HEK293 (cell line): ENCODE results near the gene PTBP1.

Source experiments
- GLIS1 ChIP-seq: fragments of 450-650 bp; formaldehyde crosslinking; IDR thresholded peaks from 2 replicates; pipeline ENCODE4 v1.5.1; 2016; ENCODE audit warnings: missing biosample characterization, missing genetic modification characterization
- HOXC10 ChIP-seq: sonication (generic); formaldehyde crosslinking; IDR thresholded peaks from 2 replicates; pipeline ENCODE4 v1.8.1; 2023; ENCODE audit warnings: mild to moderate bottlenecking, missing genetic modification reagents
- IKZF3 ChIP-seq: fragments of 450-650 bp; IDR thresholded peaks from 2 replicates; pipeline ENCODE4 v1.5.0; 2018; ENCODE audit warnings: missing biosample characterization, mild to moderate bottlenecking, missing genetic modification characterization, moderate library complexity
- KLF10 ChIP-seq: fragments of 450-650 bp; IDR thresholded peaks from 2 replicates; pipeline ENCODE4 v1.5.1; 2018; ENCODE audit warnings: missing biosample characterization, mild to moderate bottlenecking, missing genetic modification characterization
- PRDM1 ChIP-seq: fragments of 450-650 bp; formaldehyde crosslinking; IDR thresholded peaks from 2 replicates; pipeline ENCODE4; 2016; ENCODE audit warnings: missing biosample characterization, missing genetic modification characterization
- RBAK ChIP-seq: fragments of 450-650 bp; formaldehyde crosslinking; IDR thresholded peaks from 2 replicates; pipeline ENCODE4 v1.5.1; 2016; ENCODE audit warnings: missing biosample characterization, missing genetic modification characterization
- SETDB1 ChIP-seq: IDR thresholded peaks from one replicate; pipeline ENCODE4 v1.6.1; 2017; ENCODE audit warnings: mild to moderate bottlenecking, low read length, moderate library complexity, mixed read lengths; ENCODE audit not compliant: insufficient read length
- TCF7L2 ChIP-seq: IDR thresholded peaks from 2 replicates; pipeline ENCODE4 v1.6.1; 2011; ENCODE audit warnings: low read depth, mild to moderate bottlenecking, inconsistent platforms, low read length, moderate library complexity, borderline replicate concordance
- ZEB2 ChIP-seq: fragments of 450-650 bp; formaldehyde crosslinking; IDR thresholded peaks from 2 replicates; pipeline ENCODE4 v1.5.1; 2016; ENCODE audit warnings: missing biosample characterization, missing genetic modification characterization
- ZFP69B ChIP-seq: fragments of 450-650 bp; formaldehyde crosslinking; IDR thresholded peaks from 2 replicates; pipeline ENCODE4 v1.5.1; 2016; ENCODE audit warnings: missing biosample characterization, missing genetic modification characterization
- ZNF121 ChIP-seq: fragments of 450-650 bp; formaldehyde crosslinking; IDR thresholded peaks from 2 replicates; pipeline ENCODE4 v1.5.1; 2016; ENCODE audit warnings: missing biosample characterization, missing genetic modification characterization
- ZNF132 ChIP-seq: fragments of 450-650 bp; formaldehyde crosslinking; IDR thresholded peaks from 2 replicates; pipeline ENCODE4 v1.5.1; 2017; ENCODE audit warnings: missing biosample characterization, missing genetic modification characterization, borderline replicate concordance
- ZNF133 ChIP-seq: fragments of 450-650 bp; formaldehyde crosslinking; IDR thresholded peaks from 2 replicates; pipeline ENCODE4 v1.5.1; 2016; ENCODE audit warnings: missing biosample characterization, missing genetic modification characterization
- ZNF16 ChIP-seq: fragments of 450-650 bp; formaldehyde crosslinking; IDR thresholded peaks from 2 replicates; pipeline ENCODE4 v1.5.1; 2016; ENCODE audit warnings: low read depth, missing biosample characterization, missing genetic modification characterization
- ZNF221 ChIP-seq: fragments of 450-650 bp; formaldehyde crosslinking; IDR thresholded peaks from 2 replicates; pipeline ENCODE4 v1.5.1; 2017; ENCODE audit warnings: missing biosample characterization, missing genetic modification characterization, borderline replicate concordance
- ZNF23 ChIP-seq: fragments of 450-650 bp; formaldehyde crosslinking; IDR thresholded peaks from 2 replicates; pipeline ENCODE4 v1.5.1; 2016; ENCODE audit warnings: missing biosample characterization, missing genetic modification characterization, borderline replicate concordance
- ZNF404 ChIP-seq: fragments of 450-650 bp; formaldehyde crosslinking; IDR thresholded peaks from 2 replicates; pipeline ENCODE4 v1.5.1; 2017; ENCODE audit warnings: missing biosample characterization, missing genetic modification characterization
- ZNF423 ChIP-seq: fragments of 450-650 bp; formaldehyde crosslinking; IDR thresholded peaks from 2 replicates; pipeline ENCODE4 v1.5.1; 2016; ENCODE audit warnings: missing biosample characterization, missing genetic modification characterization
- ZNF510 ChIP-seq: fragments of 450-650 bp; formaldehyde crosslinking; IDR thresholded peaks from 2 replicates; pipeline ENCODE4 v1.5.1; 2018; ENCODE audit warnings: mild to moderate bottlenecking, missing genetic modification characterization, missing biosample characterization; ENCODE audit not compliant: insufficient replicate concordance
- ZNF514 ChIP-seq: fragments of 450-650 bp; formaldehyde crosslinking; IDR thresholded peaks from 2 replicates; pipeline ENCODE4 v1.5.1; 2016; ENCODE audit warnings: missing biosample characterization, missing genetic modification characterization
- ZNF529 ChIP-seq: fragments of 450-650 bp; formaldehyde crosslinking; IDR thresholded peaks from 2 replicates; pipeline ENCODE4 v1.5.1; 2017; ENCODE audit warnings: missing genetic modification characterization, missing biosample characterization; ENCODE audit not compliant: insufficient replicate concordance
- ZNF561 ChIP-seq: fragments of 450-650 bp; IDR thresholded peaks from 2 replicates; pipeline ENCODE4 v1.5.1; 2018; ENCODE audit warnings: missing biosample characterization, missing genetic modification characterization, borderline replicate concordance
- ZNF707 ChIP-seq: fragments of 450-650 bp; formaldehyde crosslinking; IDR thresholded peaks from 2 replicates; pipeline ENCODE4 v1.5.1; 2016; ENCODE audit warnings: missing biosample characterization, missing genetic modification characterization
- ZNF747 ChIP-seq: fragments of 450-650 bp; formaldehyde crosslinking; IDR thresholded peaks from 2 replicates; pipeline ENCODE4 v1.5.1; 2016; ENCODE audit warnings: missing biosample characterization, missing genetic modification characterization
- ZNF837 ChIP-seq: fragments of 450-650 bp; formaldehyde crosslinking; IDR thresholded peaks from 2 replicates; pipeline ENCODE4 v1.5.1; 2016; ENCODE audit warnings: missing biosample characterization, missing genetic modification characterization
- TF ChIP-seq, protein P1 (sequence below): fragments of 450-650 bp; formaldehyde crosslinking; IDR thresholded peaks from 2 replicates; pipeline ENCODE4 v1.5.0; 2017; ENCODE audit warnings: missing biosample characterization, missing genetic modification characterization, borderline replicate concordance
- TF ChIP-seq, protein P2 (sequence below): fragments of 450-650 bp; formaldehyde crosslinking; IDR thresholded peaks from 2 replicates; pipeline ENCODE4 v1.5.1; 2016; ENCODE audit warnings: missing biosample characterization, missing genetic modification characterization, low read depth
- TF ChIP-seq, protein P3 (sequence below): fragments of 450-650 bp; formaldehyde crosslinking; IDR thresholded peaks from 2 replicates; pipeline ENCODE4 v1.5.1; 2016; ENCODE audit warnings: missing biosample characterization, missing genetic modification characterization
- TF ChIP-seq, protein P4 (sequence below): fragments of 450-650 bp; formaldehyde crosslinking; IDR thresholded peaks from 2 replicates; pipeline ENCODE4 v1.5.1; 2016; ENCODE audit warnings: missing biosample characterization, missing genetic modification characterization
- TF ChIP-seq, protein P5 (sequence below): fragments of 450-650 bp; formaldehyde crosslinking; IDR thresholded peaks from 2 replicates; pipeline ENCODE4 v1.5.1; 2016; ENCODE audit warnings: missing biosample characterization, missing genetic modification characterization

PTBP1 gene

DNA sequence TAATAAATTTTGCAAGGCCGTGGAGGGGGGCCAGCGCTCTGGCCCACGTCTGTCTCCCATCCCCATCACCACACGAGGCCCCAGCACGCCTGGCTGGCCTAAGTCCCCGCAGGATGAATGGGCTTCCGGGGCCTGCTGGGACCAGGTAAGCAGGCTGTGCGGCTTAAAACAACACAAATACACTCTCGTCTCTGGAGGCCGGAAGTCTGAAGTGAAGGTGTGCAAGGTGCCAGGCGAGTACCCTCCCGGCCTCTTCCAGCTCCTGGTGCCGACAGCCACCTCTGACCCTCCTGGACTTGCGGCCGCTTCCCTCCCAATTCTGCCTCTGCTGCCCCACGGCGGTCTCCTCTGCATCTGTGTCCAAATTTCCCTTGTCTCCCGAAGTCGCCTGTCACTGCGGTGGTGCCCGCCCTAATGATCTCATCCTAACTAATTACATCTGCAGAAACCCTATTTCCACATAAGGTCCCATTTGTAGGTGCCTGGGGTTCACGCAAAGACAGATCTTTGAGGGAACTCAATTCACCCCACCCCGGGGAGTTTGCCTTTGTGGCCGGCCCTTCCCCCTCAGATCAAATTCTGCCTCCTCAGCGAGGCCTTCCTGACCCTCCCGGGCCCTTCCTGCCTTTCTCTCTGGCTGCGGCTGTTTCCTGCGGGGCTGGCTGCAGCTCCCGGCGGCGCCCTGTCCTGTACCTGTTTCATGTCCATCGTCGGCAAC lies 8.1 kb upstream of the PTBP1 start (continued):
- TF ChIP-seq ZNF132 (tag by site-specific recombination): no peak
- no peak for TF ChIP-seq RBAK
- no peak for TF ChIP-seq IKZF3 (tag by site-specific recombination)
- TF ChIP-seq ZNF837: no peak
- TF ChIP-seq ZNF561 (tag by site-specific recombination): peak; percentile 39; the same call in 1 of the 2 replicates
- TF ChIP-seq ZNF747 (tag by site-specific recombination): no peak
- TF ChIP-seq ZNF514 (tag by site-specific recombination): no peak
- TF ChIP-seq ZNF707 (tag by site-specific recombination): no peak
- TF ChIP-seq ZNF121 (tag by site-specific recombination): no peak
- TF ChIP-seq GLIS1 (tag by site-specific recombination): peak; percentile 73
- no peak for TF ChIP-seq ZNF133 (tag by site-specific recombination)
- TF ChIP-seq, protein P1, sequence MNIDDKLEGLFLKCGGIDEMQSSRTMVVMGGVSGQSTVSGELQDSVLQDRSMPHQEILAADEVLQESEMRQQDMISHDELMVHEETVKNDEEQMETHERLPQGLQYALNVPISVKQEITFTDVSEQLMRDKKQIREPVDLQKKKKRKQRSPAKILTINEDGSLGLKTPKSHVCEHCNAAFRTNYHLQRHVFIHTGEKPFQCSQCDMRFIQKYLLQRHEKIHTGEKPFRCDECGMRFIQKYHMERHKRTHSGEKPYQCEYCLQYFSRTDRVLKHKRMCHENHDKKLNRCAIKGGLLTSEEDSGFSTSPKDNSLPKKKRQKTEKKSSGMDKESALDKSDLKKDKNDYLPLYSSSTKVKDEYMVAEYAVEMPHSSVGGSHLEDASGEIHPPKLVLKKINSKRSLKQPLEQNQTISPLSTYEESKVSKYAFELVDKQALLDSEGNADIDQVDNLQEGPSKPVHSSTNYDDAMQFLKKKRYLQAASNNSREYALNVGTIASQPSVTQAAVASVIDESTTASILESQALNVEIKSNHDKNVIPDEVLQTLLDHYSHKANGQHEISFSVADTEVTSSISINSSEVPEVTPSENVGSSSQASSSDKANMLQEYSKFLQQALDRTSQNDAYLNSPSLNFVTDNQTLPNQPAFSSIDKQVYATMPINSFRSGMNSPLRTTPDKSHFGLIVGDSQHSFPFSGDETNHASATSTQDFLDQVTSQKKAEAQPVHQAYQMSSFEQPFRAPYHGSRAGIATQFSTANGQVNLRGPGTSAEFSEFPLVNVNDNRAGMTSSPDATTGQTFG (tag by site-specific recombination): no peak
- no peak for TF ChIP-seq ZNF404
- TF ChIP-seq ZNF423 (tag by site-specific recombination): no peak
- TF ChIP-seq SETDB1: no peak
- TF ChIP-seq, protein P2, sequence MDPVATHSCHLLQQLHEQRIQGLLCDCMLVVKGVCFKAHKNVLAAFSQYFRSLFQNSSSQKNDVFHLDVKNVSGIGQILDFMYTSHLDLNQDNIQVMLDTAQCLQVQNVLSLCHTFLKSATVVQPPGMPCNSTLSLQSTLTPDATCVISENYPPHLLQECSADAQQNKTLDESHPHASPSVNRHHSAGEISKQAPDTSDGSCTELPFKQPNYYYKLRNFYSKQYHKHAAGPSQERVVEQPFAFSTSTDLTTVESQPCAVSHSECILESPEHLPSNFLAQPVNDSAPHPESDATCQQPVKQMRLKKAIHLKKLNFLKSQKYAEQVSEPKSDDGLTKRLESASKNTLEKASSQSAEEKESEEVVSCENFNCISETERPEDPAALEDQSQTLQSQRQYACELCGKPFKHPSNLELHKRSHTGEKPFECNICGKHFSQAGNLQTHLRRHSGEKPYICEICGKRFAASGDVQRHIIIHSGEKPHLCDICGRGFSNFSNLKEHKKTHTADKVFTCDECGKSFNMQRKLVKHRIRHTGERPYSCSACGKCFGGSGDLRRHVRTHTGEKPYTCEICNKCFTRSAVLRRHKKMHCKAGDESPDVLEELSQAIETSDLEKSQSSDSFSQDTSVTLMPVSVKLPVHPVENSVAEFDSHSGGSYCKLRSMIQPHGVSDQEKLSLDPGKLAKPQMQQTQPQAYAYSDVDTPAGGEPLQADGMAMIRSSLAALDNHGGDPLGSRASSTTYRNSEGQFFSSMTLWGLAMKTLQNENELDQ (tag by site-specific recombination): no peak
- no peak for TF ChIP-seq HOXC10 (CRISPR knock-in tag)
- TF ChIP-seq ZNF16 (tag by site-specific recombination): no peak
- no peak for TF ChIP-seq KLF10 (tag by site-specific recombination)
- TF ChIP-seq ZNF23 (tag by site-specific recombination): no peak
- 0 out of 2 replicates have a peak, but pooled peaks have one; percentile 16 for TF ChIP-seq PRDM1 (tag by site-specific recombination)
- no peak for TF ChIP-seq ZFP69B (tag by site-specific recombination)
- TF ChIP-seq ZNF529 (tag by site-specific recombination): no peak
- TF ChIP-seq, protein P3, sequence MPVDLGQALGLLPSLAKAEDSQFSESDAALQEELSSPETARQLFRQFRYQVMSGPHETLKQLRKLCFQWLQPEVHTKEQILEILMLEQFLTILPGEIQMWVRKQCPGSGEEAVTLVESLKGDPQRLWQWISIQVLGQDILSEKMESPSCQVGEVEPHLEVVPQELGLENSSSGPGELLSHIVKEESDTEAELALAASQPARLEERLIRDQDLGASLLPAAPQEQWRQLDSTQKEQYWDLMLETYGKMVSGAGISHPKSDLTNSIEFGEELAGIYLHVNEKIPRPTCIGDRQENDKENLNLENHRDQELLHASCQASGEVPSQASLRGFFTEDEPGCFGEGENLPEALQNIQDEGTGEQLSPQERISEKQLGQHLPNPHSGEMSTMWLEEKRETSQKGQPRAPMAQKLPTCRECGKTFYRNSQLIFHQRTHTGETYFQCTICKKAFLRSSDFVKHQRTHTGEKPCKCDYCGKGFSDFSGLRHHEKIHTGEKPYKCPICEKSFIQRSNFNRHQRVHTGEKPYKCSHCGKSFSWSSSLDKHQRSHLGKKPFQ (tag by site-specific recombination): no peak
- TF ChIP-seq, protein P4, sequence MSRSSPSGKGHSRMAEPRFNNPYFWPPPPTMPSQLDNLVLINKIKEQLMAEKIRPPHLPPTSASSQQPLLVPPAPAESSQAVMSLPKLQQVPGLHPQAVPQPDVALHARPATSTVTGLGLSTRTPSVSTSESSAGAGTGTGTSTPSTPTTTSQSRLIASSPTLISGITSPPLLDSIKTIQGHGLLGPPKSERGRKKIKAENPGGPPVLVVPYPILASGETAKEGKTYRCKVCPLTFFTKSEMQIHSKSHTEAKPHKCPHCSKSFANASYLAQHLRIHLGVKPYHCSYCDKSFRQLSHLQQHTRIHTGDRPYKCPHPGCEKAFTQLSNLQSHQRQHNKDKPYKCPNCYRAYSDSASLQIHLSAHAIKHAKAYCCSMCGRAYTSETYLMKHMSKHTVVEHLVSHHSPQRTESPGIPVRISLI (tag by site-specific recombination): no peak
- TF ChIP-seq ZEB2 (tag by site-specific recombination): 0 out of 2 replicates have a peak, but pooled peaks have one; percentile 38
- TF ChIP-seq ZNF510: no peak
- TF ChIP-seq TCF7L2: no peak
- TF ChIP-seq, protein P5, sequence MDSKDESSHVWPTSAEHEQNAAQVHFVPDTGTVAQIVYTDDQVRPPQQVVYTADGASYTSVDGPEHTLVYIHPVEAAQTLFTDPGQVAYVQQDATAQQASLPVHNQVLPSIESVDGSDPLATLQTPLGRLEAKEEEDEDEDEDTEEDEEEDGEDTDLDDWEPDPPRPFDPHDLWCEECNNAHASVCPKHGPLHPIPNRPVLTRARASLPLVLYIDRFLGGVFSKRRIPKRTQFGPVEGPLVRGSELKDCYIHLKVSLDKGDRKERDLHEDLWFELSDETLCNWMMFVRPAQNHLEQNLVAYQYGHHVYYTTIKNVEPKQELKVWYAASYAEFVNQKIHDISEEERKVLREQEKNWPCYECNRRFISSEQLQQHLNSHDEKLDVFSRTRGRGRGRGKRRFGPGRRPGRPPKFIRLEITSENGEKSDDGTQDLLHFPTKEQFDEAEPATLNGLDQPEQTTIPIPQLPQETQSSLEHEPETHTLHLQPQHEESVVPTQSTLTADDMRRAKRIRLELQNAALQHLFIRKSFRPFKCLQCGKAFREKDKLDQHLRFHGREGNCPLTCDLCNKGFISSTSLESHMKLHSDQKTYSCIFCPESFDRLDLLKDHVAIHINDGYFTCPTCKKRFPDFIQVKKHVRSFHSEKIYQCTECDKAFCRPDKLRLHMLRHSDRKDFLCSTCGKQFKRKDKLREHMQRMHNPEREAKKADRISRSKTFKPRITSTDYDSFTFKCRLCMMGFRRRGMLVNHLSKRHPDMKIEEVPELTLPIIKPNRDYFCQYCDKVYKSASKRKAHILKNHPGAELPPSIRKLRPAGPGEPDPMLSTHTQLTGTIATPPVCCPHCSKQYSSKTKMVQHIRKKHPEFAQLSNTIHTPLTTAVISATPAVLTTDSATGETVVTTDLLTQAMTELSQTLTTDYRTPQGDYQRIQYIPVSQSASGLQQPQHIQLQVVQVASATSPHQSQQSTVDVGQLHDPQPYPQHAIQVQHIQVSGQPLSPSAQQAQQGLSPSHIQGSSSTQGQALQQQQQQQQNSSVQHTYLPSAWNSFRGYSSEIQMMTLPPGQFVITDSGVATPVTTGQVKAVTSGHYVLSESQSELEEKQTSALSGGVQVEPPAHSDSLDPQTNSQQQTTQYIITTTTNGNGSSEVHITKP (tag by site-specific recombination): no peak
- no peak for TF ChIP-seq ZNF221 (tag by site-specific recombination)
